HG03439 (cell line): ENCODE results near the gene GOLGA8F.
"Not testable (repeated sequence)": the region's sequence is repeated elsewhere in the genome, so short reads cannot be mapped to it uniquely, and the experiment has no call there.

Experiments used
- ATAC-seq: cut with Tn5 transposase; IDR thresholded peaks from one replicate; pipeline ENCODE4 v1.9.1; 2021; ENCODE audit warnings: mild to moderate bottlenecking, moderate library complexity; ENCODE audit not compliant: unreplicated experiment

Gene GOLGA8F

GRCh38 chr15:28378364-28378763, at the start of gene GOLGA8F:
TSS of gene GOLGA8F (plus strand) at chr15:28378664. CDS start at chr15:28378762, 98 bp downstream.
- not testable (repeated sequence) for ATAC-seq

- ATAC-seq, result not testable (repeated sequence)
Measured at GRCh38 chr15:28357984-28358383, 20.5 kb upstream of the GOLGA8F start, which contains the start of gene GOLGA6L24. TSS of gene GOLGA6L24 (minus strand) at chr15:28358084. CDS start at chr15:28358023, 61 bp downstream.

- ATAC-seq, result not testable (repeated sequence)
Measured at GRCh38 chr15:28365502-28365901, 13.0 kb upstream of the GOLGA8F start.

- not testable (repeated sequence) for ATAC-seq
Measured at GRCh38 chr15:28380053-28380452, 1.6 kb downstream of the GOLGA8F start.

GRCh38 chr15:28396022-28396421, 17.6 kb downstream of the GOLGA8F start:
- not testable (repeated sequence) for ATAC-seq

GRCh38 chr15:28402774-28403435, 24.4 kb downstream of the GOLGA8F start:
- ATAC-seq, result not testable (repeated sequence)

- ATAC-seq, result not testable (repeated sequence)
Measured at GRCh38 chr15:28420470-28420869, 42.0 kb downstream of the GOLGA8F start.

GRCh38 chr15:28435594-28435993, 57.1 kb downstream of the GOLGA8F start:
- ATAC-seq, result not testable (repeated sequence)
